Activated naive CD8-positive, alpha-beta T cell treated with anti-CD3 and anti-CD28 coated beads, Interleukin-2, amount 50 U/mL, for 24 hours (primary cell): ENCODE data around the gene MACROD2.
"Not testable (repeated sequence)": the region's sequence is repeated elsewhere in the genome, so short reads cannot be mapped to it uniquely, and the experiment has no call there.

ENCODE experiments used
- ATAC-seq: fragments of 150-1000 bp; cut with Tn5 transposase; one replicate; pipeline ENCODE4 v1.10.0; 2021
- DNase-seq: peaks from one replicate; pipeline ENCODE4 v3.0.0; 2021
- H3K27ac Mint-ChIP-seq: one replicate; pipeline ENCODE4 v1.8.0; 2021; ENCODE audit warnings: mild to moderate bottlenecking, mixed read lengths
- H3K27me3 Mint-ChIP-seq: one replicate; pipeline ENCODE4 v1.8.0; 2021; ENCODE audit warnings: mixed read lengths
- H3K36me3 Mint-ChIP-seq: one replicate; pipeline ENCODE4 v1.8.0; 2021; ENCODE audit warnings: low read depth, mixed read lengths
- H3K4me1 Mint-ChIP-seq: one replicate; pipeline ENCODE4 v1.8.0; 2021; ENCODE audit warnings: mixed read lengths
- H3K4me3 Mint-ChIP-seq: one replicate; pipeline ENCODE4 v1.8.0; 2021; ENCODE audit warnings: mild to moderate bottlenecking, moderate library complexity, mixed read lengths
- H3K9me3 Mint-ChIP-seq: one replicate; pipeline ENCODE4 v1.8.0; 2021; ENCODE audit warnings: mixed read lengths

Gene MACROD2

DNA sequence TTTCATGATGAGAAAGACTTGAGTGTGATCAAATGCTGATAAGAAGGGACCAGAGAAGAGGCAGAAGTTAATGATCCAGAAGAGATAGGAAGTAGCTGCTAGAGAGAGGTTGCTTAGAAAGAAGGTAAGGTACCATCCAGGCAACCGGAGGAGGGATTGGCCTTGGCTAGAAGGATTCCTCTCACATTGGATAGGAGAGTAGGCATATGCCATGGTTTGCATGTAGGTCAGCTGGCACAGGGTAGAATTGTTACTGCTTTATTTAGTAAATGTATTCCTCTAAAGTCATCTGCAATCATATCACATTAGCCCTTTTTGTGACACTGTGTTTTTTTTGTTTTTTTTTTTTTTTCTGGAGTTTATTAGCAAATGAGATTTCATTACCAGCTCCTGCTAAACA is 923.0 kb downstream of the MACROD2 start:
- no peak for DNase-seq
- Mint-ChIP-seq H3K4me3 (no peak overlapping the region), H3K9me3 (peaks cover 6% of the 10 kb centered on the region), H3K36me3 (no peaks in the 10 kb centered on the region), H3K27me3 (no peaks in the 10 kb centered on the region), H3K4me1 (no peaks in the 10 kb centered on the region), H3K27ac (no peak overlapping the region)
- ATAC-seq, result no peak

DNA sequence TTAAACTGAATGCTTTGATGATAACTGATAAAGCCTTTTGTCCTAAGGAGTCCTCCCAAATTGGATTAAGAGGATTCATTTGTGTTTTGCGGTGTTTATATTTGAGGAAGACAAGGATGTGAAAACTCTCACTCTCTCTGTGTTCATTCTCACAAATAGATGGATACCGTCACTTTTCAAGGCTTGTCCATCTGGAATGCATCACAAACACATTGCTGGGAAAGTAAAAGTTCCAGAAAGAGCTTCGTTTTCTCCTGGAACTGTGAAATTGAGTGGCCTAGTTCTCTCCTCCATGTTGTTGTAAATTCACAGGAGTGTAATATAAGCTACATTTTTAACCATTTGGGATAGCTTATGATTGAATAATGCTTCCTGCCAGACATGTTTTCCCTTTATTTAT is 923.7 kb downstream of the MACROD2 start:
- H3K27me3 Mint-ChIP-seq, result no peaks in the 10 kb centered on the region
- no peak overlapping the region for H3K27ac Mint-ChIP-seq
- H3K4me1 Mint-ChIP-seq, result no peaks in the 10 kb centered on the region
- DNase-seq (no peak), ATAC-seq (no peak)
- no peak overlapping the region for H3K4me3 Mint-ChIP-seq
- H3K9me3 Mint-ChIP-seq, result peaks cover 9% of the 10 kb centered on the region
- H3K36me3 Mint-ChIP-seq, result no peaks in the 10 kb centered on the region

- Mint-ChIP-seq H3K27me3 (no peaks in the 10 kb centered on the region), H3K27ac (no peak overlapping the region), H3K9me3 (peaks cover 9% of the 10 kb centered on the region), H3K4me1 (no peaks in the 10 kb centered on the region), H3K36me3 (no peaks in the 10 kb centered on the region), H3K4me3 (no peak overlapping the region)
- ATAC-seq (no peak), DNase-seq (no peak)
Observed at GRCh38 chr20:14919501-14920081, 924.3 kb downstream of the MACROD2 start.

DNA sequence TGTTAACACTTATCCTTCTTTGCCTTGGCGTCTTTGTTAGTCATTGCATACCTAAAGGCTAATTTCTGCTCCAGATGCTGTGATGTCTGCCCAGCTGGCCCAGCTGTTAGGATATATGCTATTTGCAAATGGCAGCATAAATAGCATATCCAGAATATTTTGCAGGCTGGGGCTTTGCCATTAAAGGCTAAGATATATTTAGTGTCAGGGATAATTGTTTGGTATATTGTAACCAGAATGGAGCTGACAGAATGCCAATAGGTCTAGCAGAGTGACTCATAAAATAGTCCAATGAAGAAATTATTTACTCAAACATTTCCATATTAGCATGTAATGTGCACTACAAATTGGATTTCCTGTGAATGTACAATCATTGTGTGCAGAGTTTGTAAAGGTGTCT is 926.2 kb downstream of the MACROD2 start:
- no peak overlapping the region for H3K27ac Mint-ChIP-seq
- no peaks in the 10 kb centered on the region for H3K27me3 Mint-ChIP-seq
- no peaks in the 10 kb centered on the region for H3K4me1 Mint-ChIP-seq
- no peaks in the 10 kb centered on the region for H3K36me3 Mint-ChIP-seq
- no peak for DNase-seq
- no peak overlapping the region for H3K4me3 Mint-ChIP-seq
- H3K9me3 Mint-ChIP-seq, result peaks cover 9% of the 10 kb centered on the region
- no peak for ATAC-seq

GRCh38 chr20:14922503-14923267 is 927.4 kb downstream of the MACROD2 start:
- peaks cover 4% of the 10 kb centered on the region for H3K9me3 Mint-ChIP-seq
- H3K36me3 Mint-ChIP-seq, result no peaks in the 10 kb centered on the region
- no peaks in the 10 kb centered on the region for H3K27me3 Mint-ChIP-seq
- ATAC-seq, result no peak
- H3K4me3 Mint-ChIP-seq, result no peak overlapping the region
- no peak overlapping the region for H3K27ac Mint-ChIP-seq
- H3K4me1 Mint-ChIP-seq, result no peaks in the 10 kb centered on the region
- DNase-seq, result no peak

GRCh38 chr20:14924433-14924832 is 929.1 kb downstream of the MACROD2 start:
- no peaks in the 10 kb centered on the region for H3K4me1 Mint-ChIP-seq
- DNase-seq, result no peak
- no peak overlapping the region for H3K4me3 Mint-ChIP-seq
- H3K9me3 Mint-ChIP-seq, result peaks cover 4% of the 10 kb centered on the region
- no peak overlapping the region for H3K27ac Mint-ChIP-seq
- no peaks in the 10 kb centered on the region for H3K27me3 Mint-ChIP-seq
- ATAC-seq, result no peak
- no peaks in the 10 kb centered on the region for H3K36me3 Mint-ChIP-seq

GRCh38 chr20:14925300-14925699 is 930.0 kb downstream of the MACROD2 start:
- no peak for DNase-seq
- H3K4me1 Mint-ChIP-seq, result no peaks in the 10 kb centered on the region
- no peaks in the 10 kb centered on the region for H3K36me3 Mint-ChIP-seq

DNA sequence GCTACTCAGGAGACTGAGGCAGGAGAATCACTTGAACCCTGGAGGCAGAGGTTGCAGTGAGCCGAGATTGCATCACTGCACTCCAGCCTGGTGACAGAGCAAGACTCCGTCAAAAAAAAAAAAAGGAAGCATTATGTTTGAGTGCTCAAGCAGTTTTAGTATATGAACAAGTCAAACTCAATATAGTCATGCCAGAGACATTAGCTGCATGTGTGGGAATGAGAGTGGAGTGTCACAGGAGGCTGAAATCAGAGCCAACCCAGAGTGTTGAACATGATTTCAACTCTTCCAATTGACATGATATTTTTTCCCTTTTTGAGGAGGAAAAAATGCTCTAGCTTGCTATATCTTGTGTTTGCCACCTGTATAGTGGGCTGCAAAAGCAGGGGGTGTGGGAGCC is 931.1 kb downstream of the MACROD2 start:
- not testable (repeated sequence) for H3K36me3 Mint-ChIP-seq, H3K4me3 Mint-ChIP-seq, H3K9me3 Mint-ChIP-seq, H3K4me1 Mint-ChIP-seq, ATAC-seq, H3K27me3 Mint-ChIP-seq, H3K27ac Mint-ChIP-seq, DNase-seq

More at GRCh38 chr20:14925300-14925699, 930.0 kb downstream of the MACROD2 start:
- Mint-ChIP-seq H3K4me3 (no peak overlapping the region), H3K9me3 (peaks cover 6% of the 10 kb centered on the region), H3K27ac (no peak overlapping the region), H3K27me3 (no peaks in the 10 kb centered on the region)
- no peak for ATAC-seq

GRCh38 chr20:14928083-14928482 is 932.8 kb downstream of the MACROD2 start:
- Mint-ChIP-seq H3K36me3 (no peaks in the 10 kb centered on the region), H3K27me3 (no peaks in the 10 kb centered on the region), H3K9me3 (peaks cover 7% of the 10 kb centered on the region), H3K4me1 (no peaks in the 10 kb centered on the region), H3K27ac (no peak overlapping the region), H3K4me3 (no peak overlapping the region)
- DNase-seq (no peak), ATAC-seq (no peak)

DNA sequence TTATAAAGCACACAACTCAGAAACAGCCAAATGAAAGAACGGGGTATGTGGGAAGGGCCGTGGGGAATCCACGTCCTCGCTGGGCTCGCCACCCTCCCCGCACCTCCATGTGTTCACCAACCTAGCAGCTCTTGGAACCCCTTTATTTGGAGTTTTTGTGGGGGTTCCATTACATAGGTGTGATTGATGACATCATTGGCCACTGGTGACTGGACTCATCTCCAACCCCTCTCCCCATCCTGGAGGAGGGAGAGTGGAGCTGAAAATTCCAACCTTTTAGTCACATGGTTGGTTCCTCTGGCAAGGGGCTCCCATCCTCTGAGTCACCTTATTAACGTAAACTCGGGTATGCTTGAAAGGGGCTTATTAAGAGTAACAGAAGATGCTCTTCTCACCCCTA is 934.1 kb downstream of the MACROD2 start:
- H3K27me3 Mint-ChIP-seq, result no peaks in the 10 kb centered on the region
- ATAC-seq, result no peak

GRCh38 chr20:14932040-14932439 is 936.7 kb downstream of the MACROD2 start:
- Mint-ChIP-seq H3K9me3 (peaks cover 20% of the 10 kb centered on the region), H3K4me3 (no peak overlapping the region)
- DNase-seq, result no peak

More for the DNA sequence above, 934.1 kb downstream of the MACROD2 start:
- Mint-ChIP-seq H3K27ac (no peak overlapping the region), H3K9me3 (peaks cover 8% of the 10 kb centered on the region), H3K36me3 (no peaks in the 10 kb centered on the region), H3K4me1 (no peaks in the 10 kb centered on the region), H3K4me3 (no peak overlapping the region)
- no peak for DNase-seq

GRCh38 chr20:14935285-14935684 is 940.0 kb downstream of the MACROD2 start:
- Mint-ChIP-seq H3K4me1 (no peaks in the 10 kb centered on the region), H3K36me3 (no peaks in the 10 kb centered on the region), H3K27me3 (no peaks in the 10 kb centered on the region), H3K4me3 (no peak overlapping the region), H3K9me3 (peaks cover 24% of the 10 kb centered on the region), H3K27ac (no peak overlapping the region)
- DNase-seq, result no peak
- ATAC-seq, result no peak

More at GRCh38 chr20:14932040-14932439, 936.7 kb downstream of the MACROD2 start:
- Mint-ChIP-seq H3K27ac (no peak overlapping the region), H3K4me1 (no peaks in the 10 kb centered on the region), H3K36me3 (no peaks in the 10 kb centered on the region), H3K27me3 (no peaks in the 10 kb centered on the region)
- no peak for ATAC-seq

DNA sequence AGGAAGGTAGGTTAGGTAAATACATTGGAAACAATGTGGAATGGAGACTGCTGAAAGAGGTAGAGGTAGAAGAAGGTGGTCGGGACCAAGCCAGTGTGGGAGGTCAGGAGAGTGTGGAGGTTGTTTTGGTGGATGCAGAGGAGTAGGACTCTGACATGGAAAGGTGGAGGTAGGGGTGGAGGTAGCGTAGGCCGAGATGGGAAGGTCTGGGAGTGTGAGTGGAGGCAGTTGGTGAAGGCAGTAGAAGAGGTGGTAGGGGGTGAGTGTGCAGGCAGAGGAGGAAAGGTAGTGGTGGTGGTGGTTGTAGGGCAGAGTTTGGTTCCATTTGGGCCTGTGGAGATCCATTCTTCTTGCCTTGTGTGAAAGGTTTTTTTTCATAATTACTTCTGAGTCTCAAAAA is 941.7 kb downstream of the MACROD2 start:
- DNase-seq, result no peak
- H3K9me3 Mint-ChIP-seq, result peaks cover 39% of the 10 kb centered on the region
- no peaks in the 10 kb centered on the region for H3K4me1 Mint-ChIP-seq
- ATAC-seq, result no peak
- H3K27me3 Mint-ChIP-seq, result no peaks in the 10 kb centered on the region
- H3K36me3 Mint-ChIP-seq, result no peaks in the 10 kb centered on the region
- no peak overlapping the region for H3K27ac Mint-ChIP-seq
- no peak overlapping the region for H3K4me3 Mint-ChIP-seq

DNA sequence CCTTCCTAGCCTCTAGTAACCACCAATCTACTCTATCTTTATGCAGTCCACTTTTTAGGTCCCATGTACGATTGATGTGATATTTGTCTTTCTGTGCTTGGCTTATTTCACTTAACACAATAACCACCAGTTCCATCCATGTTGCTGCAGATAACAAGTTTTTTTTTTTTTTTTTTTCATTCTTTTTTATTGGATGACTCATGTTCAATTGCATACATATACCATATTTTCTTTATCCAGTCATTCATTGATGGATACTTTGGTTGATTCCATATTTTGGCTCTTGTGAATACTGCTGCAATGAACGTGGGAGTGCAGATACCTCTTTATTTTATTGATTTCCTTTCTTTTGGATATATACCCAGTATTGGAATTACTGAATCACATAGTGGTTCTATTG is 942.5 kb downstream of the MACROD2 start:
- no peak for DNase-seq
- H3K4me3 Mint-ChIP-seq, result no peak overlapping the region
- H3K4me1 Mint-ChIP-seq, result no peaks in the 10 kb centered on the region
- no peaks in the 10 kb centered on the region for H3K36me3 Mint-ChIP-seq
- no peak for ATAC-seq
- peaks cover 39% of the 10 kb centered on the region for H3K9me3 Mint-ChIP-seq
- no peak overlapping the region for H3K27ac Mint-ChIP-seq
- no peaks in the 10 kb centered on the region for H3K27me3 Mint-ChIP-seq

DNA sequence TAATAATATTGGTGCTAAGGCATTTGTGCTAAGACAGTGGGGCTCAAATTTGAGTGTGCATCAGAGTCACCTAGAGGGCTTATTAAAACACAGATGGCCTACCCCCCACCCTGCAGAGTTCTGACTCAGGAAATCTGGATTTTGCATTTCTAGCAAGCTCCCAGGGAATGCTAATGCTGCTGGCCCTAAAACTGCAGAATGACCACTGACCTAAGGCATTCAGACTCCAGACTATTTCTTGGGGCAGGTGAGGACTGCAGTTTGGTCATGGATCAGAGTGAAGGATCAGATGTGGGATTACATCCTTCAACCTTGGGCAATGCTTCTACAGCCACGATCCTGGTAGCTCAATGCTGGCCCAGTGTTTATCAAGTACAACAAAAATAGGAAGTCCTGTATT is 952.2 kb downstream of the MACROD2 start:
- Mint-ChIP-seq H3K9me3 (peaks cover 12% of the 10 kb centered on the region), H3K4me1 (no peaks in the 10 kb centered on the region), H3K27ac (no peak overlapping the region), H3K36me3 (no peaks in the 10 kb centered on the region), H3K27me3 (no peaks in the 10 kb centered on the region), H3K4me3 (no peak overlapping the region)
- ATAC-seq (no peak), DNase-seq (no peak)
